IPS DF 6.9 (cell line): ENCODE measurements around the gene VARS2.

Source experiments
- DNase-seq: peaks from one replicate; pipeline ENCODE4 v3.0.0-alpha.2; 2013; ENCODE audit warnings: low read depth, low spot score
- H3K27ac ChIP-seq: one replicate; pipeline ENCODE4 v1.5.1; 2013; ENCODE audit warnings: low read length, control low read depth
- H3K27me3 ChIP-seq: 2 replicates; pipeline ENCODE4 v1.6.1; 2013; ENCODE audit warnings: mild to moderate bottlenecking, low read length; ENCODE audit not compliant: control insufficient read depth, insufficient read depth
- H3K36me3 ChIP-seq: 2 replicates; pipeline ENCODE4 v1.6.1; 2013; ENCODE audit warnings: low read length; ENCODE audit not compliant: control insufficient read depth, insufficient read depth
- H3K4me1 ChIP-seq: 2 replicates; pipeline ENCODE4 v1.6.1; 2013; ENCODE audit warnings: low read length; ENCODE audit not compliant: control insufficient read depth, insufficient read depth
- H3K4me3 ChIP-seq: 2 replicates; pipeline ENCODE4 v1.5.1; 2013; ENCODE audit warnings: mild to moderate bottlenecking, low read length
- H3K9me3 ChIP-seq: 2 replicates; pipeline ENCODE4 v1.6.1; 2013; ENCODE audit warnings: low read length, inconsistent platforms; ENCODE audit not compliant: control insufficient read depth, insufficient read depth
- WGBS: extraction: QIAGEN DNeasy Blood & Tissue Kit; methylation state at CpG from one replicate; pipeline ENCODE4 v1.1.7; 2013; ENCODE audit warnings: mixed read lengths, missing lambda C conversion rate; ENCODE audit not compliant: insufficient read length, insufficient coverage; 5-methylcytosine and 5-hydroxymethylcytosine counted together

Gene VARS2

DNA sequence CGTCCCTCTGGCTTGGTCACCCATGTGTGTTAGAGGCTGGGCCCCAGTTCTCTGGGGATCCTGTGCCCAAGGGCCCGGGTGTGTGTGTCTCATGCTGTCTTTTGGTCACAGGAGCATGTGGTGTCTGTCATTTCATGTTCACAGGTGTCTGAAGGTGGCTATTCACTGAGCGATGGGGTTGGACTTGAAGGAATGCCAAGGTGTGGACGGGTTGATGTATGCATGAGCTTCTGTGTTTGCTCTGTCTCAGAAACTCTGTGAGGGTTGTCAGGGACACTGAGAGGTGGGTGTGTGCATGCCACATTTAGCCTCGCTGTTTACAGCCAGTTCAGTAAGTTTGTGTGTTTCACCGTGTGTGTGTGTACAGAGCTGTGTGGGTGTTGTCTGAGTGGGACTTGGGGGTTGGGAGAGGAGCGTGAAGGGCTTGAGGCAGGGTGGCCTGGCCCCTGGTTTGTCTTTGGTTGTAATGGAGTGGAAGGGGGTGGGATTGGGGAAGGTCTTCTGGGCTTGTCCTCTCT lies 28.5 kb upstream of the VARS2 start:
- no CpG with 5 or more reads among the region's 7 CpGs for WGBS
- no peaks in the 10 kb centered on the region for H3K9me3 ChIP-seq
- H3K4me1 ChIP-seq, result peaks cover 20% of the 10 kb centered on the region
- no peak overlapping the region for H3K27ac ChIP-seq
- H3K36me3 ChIP-seq, result peaks cover 16% of the 10 kb centered on the region; the same call in 1 of the 2 replicates
- no peak for DNase-seq
- no peaks in the 10 kb centered on the region for H3K27me3 ChIP-seq
- H3K4me3 ChIP-seq, result no peak overlapping the region; the same call in 1 of the 2 replicates

DNA sequence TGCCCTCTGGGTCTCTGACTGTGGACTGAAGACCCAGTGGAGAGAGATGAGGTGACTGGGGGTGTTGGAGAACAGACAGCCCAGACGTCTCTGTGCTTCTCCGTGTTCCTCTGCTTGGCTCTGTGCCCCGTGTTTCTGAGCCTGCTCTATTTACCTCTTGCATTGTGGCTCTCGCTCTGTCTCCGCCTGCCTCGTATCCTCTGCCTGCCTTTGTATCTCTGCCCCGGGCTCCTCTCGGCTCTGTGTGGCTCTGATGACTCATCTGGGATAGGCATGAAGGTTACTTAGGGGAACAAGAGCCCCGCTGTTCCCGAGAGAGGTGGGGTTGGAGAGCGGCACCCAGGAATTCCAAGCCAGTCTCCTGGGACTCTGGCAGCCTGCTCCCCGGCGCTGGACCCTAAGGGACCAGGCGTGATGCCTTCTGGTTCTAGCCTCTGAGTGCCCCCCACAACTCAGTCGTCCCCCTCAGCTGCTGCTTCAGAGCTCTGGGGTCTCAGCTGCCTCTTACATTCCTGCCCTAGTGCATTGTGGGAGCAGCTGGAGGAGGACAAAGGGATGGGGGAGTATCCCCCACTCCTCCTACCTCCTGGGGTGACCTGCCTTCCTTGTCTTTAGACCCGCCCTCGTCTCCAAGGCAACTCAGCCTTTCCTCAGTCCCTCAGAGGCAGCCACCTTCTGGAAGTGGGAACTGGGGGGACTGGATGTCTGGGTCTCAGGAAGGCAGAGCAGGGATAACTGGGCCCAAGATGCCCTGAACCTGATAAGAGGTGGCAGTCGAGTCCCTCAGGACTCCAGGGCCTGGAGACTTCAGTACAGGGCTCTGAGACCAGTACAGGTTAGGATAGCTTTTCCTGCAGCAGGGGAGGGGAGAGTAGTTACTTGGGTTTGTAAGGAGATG lies 27.8 kb upstream of the VARS2 start:
- Histone ChIP-seq H3K36me3 (peaks cover 23% of the 10 kb centered on the region; the same call in 1 of the 2 replicates), H3K27ac (no peak overlapping the region), H3K4me3 (peak overlapping the region; percentile 28; the same call in 1 of the 2 replicates), H3K27me3 (no peaks in the 10 kb centered on the region), H3K9me3 (no peaks in the 10 kb centered on the region), H3K4me1 (peaks cover 20% of the 10 kb centered on the region)
- no peak for DNase-seq
- WGBS, result no CpG with 5 or more reads among the region's 18 CpGs

DNA sequence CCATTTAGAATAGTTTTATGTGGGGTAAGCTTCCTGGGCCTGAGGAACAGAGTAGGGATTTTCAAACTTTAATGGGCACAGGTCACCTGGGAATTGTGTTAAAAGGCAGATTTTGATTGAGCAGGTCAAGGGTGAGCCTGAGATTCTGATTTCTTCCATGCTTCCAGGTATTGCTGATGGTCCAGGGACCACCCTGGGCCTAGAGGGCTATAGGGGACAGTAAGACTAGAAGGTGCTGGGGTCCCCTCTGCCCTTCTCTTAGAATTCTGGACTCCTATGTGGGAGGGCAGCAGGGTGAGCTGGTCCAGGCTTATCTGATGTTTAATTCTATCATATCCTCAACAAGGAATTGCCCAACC lies 27.2 kb upstream of the VARS2 start:
- no peak overlapping the region for H3K4me3 ChIP-seq
- peaks cover 15% of the 10 kb centered on the region for H3K4me1 ChIP-seq
- no peaks in the 10 kb centered on the region for H3K27me3 ChIP-seq
- H3K9me3 ChIP-seq, result no peaks in the 10 kb centered on the region
- peaks cover 25% of the 10 kb centered on the region; the same call in 1 of the 2 replicates for H3K36me3 ChIP-seq
- no peak overlapping the region for H3K27ac ChIP-seq
- DNase-seq, result no peak

DNA sequence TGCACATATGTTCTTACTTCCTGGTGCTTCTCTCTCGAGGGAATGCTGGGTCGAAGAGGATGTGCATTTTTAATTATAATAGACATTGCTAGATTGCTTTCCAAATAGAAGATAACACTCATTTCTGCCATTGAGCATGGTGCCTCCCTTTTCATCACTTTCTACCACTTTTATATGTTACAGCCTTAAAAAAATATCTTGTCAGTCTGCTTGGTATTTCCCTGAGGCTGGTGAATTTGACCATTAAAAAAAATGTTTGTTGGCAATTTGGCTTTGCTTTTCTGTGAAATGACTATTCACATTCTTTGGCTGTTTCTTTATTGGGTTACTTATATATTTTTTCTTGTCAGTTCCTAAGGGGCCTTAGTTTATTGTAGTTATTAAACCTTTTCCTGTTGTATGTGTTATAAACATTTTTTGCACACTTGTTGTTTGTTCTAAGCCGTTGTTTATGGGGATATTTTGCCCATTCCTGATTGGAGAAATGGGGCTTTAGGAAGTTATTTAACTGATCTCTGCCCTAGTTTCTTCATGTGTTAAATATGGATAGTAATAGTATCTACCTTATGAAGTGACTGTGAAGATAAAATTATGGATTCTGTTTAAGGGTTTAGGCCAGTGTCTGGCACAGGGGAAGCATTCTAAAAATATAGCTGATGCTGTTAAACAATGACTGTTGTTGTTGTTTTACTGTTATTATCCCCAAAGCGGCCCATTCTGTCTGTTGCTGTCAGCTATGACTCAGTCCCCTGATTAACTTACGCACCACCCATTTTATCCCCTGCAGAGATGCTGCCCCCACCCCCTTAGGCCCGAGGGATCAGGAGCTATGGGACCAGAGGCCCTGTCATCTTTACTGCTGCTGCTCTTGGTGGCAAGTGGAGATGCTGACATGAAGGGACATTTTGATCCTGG lies 25.9 kb upstream of the VARS2 start:
- WGBS, result no CpG with 5 or more reads among the region's 6 CpGs
- Histone ChIP-seq H3K27me3 (no peaks in the 10 kb centered on the region), H3K9me3 (no peaks in the 10 kb centered on the region), H3K4me1 (peaks cover 12% of the 10 kb centered on the region), H3K36me3 (peaks cover 29% of the 10 kb centered on the region), H3K27ac (no peak overlapping the region), H3K4me3 (no peak overlapping the region)
- no peak for DNase-seq

DNA sequence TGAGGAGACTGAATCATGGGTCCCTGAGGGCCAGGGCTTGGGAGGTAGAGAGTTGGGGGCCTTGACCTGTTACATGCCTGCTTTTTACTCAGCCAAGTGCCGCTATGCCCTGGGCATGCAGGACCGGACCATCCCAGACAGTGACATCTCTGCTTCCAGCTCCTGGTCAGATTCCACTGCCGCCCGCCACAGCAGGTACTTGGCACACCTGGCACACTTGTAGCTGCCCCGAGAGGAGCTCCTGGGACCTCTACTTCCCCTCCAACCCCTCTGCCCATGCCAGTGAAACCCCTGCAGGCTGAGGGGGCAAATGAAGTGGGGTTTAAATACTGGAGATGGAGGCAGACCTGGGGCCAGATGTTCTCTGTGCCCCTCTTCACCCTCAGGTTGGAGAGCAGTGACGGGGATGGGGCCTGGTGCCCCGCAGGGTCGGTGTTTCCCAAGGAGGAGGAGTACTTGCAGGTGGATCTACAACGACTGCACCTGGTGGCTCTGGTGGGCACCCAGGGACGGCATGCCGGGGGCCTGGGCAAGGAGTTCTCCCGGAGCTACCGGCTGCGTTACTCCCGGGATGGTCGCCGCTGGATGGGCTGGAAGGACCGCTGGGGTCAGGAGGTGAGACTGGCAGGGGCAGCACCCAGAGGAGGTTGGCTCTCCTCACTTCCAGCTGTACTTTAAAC lies 25.1 kb upstream of the VARS2 start:
- WGBS, result no CpG with 5 or more reads among the region's 18 CpGs

DNA sequence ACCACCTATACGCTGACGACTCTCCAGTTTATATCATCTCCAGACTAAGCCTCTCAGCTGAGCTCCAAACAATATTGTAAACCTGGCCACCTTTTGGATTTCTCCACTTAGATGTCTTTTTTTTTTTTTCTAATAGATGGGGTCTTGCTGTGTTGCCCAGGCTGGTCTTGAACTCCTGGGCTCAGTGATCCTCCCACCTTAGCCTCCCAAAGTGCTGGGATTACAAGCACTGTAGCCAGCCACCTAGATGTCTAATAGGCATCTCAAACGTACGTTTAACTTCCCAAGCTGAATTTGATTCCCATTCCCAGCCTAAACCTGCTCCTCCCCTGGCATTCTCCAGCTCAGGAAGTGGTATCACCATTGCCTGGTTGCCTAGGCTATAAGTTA lies 24.5 kb upstream of the VARS2 start:
- H3K4me3 ChIP-seq, result no peak overlapping the region
- DNase-seq, result no peak
- H3K27ac ChIP-seq, result no peak overlapping the region
- H3K4me1 ChIP-seq, result peaks cover 10% of the 10 kb centered on the region
- H3K9me3 ChIP-seq, result no peaks in the 10 kb centered on the region
- peaks cover 38% of the 10 kb centered on the region for H3K36me3 ChIP-seq
- WGBS, result no CpG with 5 or more reads among the region's 4 CpGs
- H3K27me3 ChIP-seq, result no peaks in the 10 kb centered on the region

More for the DNA sequence above, 25.1 kb upstream of the VARS2 start:
- Histone ChIP-seq H3K4me3 (no peak overlapping the region), H3K4me1 (peaks cover 10% of the 10 kb centered on the region), H3K27ac (no peak overlapping the region), H3K27me3 (no peaks in the 10 kb centered on the region), H3K36me3 (peaks cover 34% of the 10 kb centered on the region), H3K9me3 (no peaks in the 10 kb centered on the region)
- no peak for DNase-seq

DNA sequence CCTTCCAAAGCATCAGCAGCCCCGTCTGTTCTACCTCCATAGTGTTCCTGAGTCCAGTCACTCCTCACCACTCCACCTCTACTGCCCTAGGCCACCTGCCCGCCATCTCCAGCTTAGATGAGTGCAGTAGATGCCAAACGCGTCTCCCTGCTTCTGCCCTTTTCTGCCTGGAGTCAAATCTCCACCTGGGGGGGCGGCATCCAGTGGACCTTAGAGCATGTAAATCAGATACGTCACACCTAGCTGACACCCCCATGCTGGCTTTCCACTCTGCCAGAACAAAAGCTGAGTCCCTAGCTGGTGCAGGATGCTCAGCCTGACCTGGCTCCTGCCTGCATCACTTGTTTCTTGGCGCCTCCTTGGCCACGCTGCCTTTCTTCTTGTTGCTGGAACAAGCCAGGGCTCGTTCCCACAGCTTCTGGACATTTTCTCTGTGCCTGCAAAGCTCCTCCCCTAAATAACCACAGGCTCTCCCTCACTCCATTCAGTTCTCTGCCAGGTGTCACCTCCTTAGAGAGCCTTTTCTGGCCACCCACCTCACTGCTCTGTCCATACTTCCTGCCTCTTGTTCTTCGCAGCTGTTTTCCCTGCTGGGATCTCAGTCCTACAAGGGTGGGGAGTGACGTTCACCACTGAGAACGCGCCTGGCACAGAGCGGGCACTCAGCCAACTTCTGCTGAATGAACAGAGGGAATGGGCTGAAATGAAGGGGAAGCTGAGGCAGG lies 24.0 kb upstream of the VARS2 start:
- DNase-seq, result no peak
- H3K27ac ChIP-seq, result no peak overlapping the region

DNA sequence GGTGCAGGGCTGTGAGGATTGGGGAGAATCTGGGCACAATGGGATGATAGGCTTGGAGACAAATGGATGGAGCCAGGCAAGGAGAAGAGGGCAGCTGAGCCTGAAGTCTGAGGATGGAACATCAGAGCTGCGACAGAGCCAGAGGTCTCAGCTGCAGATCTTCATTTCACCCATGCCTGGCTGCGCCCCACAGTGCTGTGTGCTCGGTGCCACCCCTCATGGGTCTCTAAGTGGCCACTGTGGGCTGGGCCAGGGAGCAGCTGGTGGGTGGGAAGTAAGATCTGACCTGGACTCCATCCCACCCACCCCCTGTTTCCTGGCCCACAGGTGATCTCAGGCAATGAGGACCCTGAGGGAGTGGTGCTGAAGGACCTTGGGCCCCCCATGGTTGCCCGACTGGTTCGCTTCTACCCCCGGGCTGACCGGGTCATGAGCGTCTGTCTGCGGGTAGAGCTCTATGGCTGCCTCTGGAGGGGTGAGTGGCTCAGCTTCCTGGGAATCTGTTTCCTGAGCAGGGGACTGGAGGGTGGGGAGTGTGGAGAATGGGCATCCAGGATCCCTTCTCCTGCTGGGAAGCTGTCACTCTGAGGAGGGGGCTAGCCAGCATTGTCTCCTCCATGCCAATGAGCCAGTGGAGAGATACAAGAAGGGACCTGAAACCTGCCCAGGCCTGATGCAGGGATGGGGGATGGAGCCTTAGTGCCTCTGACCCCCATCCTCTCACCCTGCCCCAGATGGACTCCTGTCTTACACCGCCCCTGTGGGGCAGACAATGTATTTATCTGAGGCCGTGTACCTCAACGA lies 23.2 kb upstream of the VARS2 start:
- no peak overlapping the region for H3K4me3 ChIP-seq
- DNase-seq, result no peak
- no CpG with 5 or more reads among the region's 12 CpGs for WGBS
- no peaks in the 10 kb centered on the region for H3K9me3 ChIP-seq
- H3K27me3 ChIP-seq, result no peaks in the 10 kb centered on the region
- H3K27ac ChIP-seq, result no peak overlapping the region
- peaks cover 49% of the 10 kb centered on the region for H3K36me3 ChIP-seq
- H3K4me1 ChIP-seq, result peaks cover 4% of the 10 kb centered on the region; the same call in 1 of the 2 replicates

More for the DNA sequence above, 24.0 kb upstream of the VARS2 start:
- no peaks in the 10 kb centered on the region for H3K27me3 ChIP-seq
- H3K4me3 ChIP-seq, result no peak overlapping the region
- WGBS, result no CpG with 5 or more reads among the region's 14 CpGs
- no peaks in the 10 kb centered on the region for H3K9me3 ChIP-seq
- H3K36me3 ChIP-seq, result peaks cover 44% of the 10 kb centered on the region
- H3K4me1 ChIP-seq, result peaks cover 9% of the 10 kb centered on the region

DNA sequence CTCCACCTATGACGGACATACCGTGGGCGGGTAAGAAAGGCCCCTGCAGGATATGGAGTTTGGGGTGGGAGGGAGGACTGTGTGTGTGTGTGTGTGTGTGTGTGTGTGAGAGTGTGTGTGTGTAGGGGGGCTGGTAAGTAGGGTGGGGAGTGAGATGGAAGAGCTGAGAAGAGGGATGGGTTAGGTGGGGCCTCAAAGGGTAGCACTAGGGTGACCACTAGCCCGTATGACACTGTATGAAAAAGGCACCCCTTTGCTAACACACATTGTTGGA lies 22.7 kb upstream of the VARS2 start:
- Histone ChIP-seq H3K27me3 (no peaks in the 10 kb centered on the region), H3K4me1 (peaks cover 4% of the 10 kb centered on the region; the same call in 1 of the 2 replicates), H3K36me3 (peaks cover 52% of the 10 kb centered on the region), H3K4me3 (no peak overlapping the region), H3K9me3 (no peaks in the 10 kb centered on the region), H3K27ac (no peak overlapping the region)
- no peak for DNase-seq
- no CpG with 5 or more reads among the region's 4 CpGs for WGBS
